Measurements from ENCODE around the gene SEMA3D. TPM values are rescaled to one million over a fixed set of nuclear protein-coding genes. Genes with fewer than 3 reads are reported as not detected.

Gene SEMA3D
- total RNA-seq, 1 donor from 2014 or later = 0.35 TPM

GRCh38 chr7:85186083-85186520 lies 754 bp downstream of the SEMA3D start:
- TF ChIP-seq CTCF (conservative IDR thresholded peaks at IDR 0.05; ENCODE audit: low read depth, low read length) = no peak
- DNase-seq (ENCODE audit: low read depth) = no peak
- peak overlapping the region; percentile 61 for H3K4me3 ChIP-seq (ENCODE audit: low read depth, low read length)

GRCh38 chr7:85185424-85186082 lies 1.3 kb downstream of the SEMA3D start:
- H3K4me3 ChIP-seq (ENCODE audit: low read depth, low read length) = peak overlapping the region; percentile 61
- no peak for DNase-seq (ENCODE audit: low read depth)
- TF ChIP-seq CTCF (conservative IDR thresholded peaks at IDR 0.05; ENCODE audit: low read depth, low read length) = peak; percentile 7

GRCh38 chr7:85184599-85185423 lies 2.0 kb downstream of the SEMA3D start:
- peak overlapping the region; percentile 61 for H3K4me3 ChIP-seq (ENCODE audit: low read depth, low read length)
- TF ChIP-seq CTCF (conservative IDR thresholded peaks at IDR 0.05; ENCODE audit: low read depth, low read length) = no peak
- no peak for DNase-seq (ENCODE audit: low read depth)

GRCh38 chr7:85183296-85183695 lies 3.6 kb downstream of the SEMA3D start:
- DNase-seq (ENCODE audit: low read depth) = no peak
- H3K4me3 ChIP-seq (ENCODE audit: low read depth, low read length) = no peak overlapping the region
- TF ChIP-seq CTCF (conservative IDR thresholded peaks at IDR 0.05; ENCODE audit: low read depth, low read length) = no peak

GRCh38 chr7:85178531-85179298 lies 8.1 kb downstream of the SEMA3D start:
- DNase-seq (ENCODE audit: low read depth) = no peak
- no peak overlapping the region for H3K4me3 ChIP-seq (ENCODE audit: low read depth, low read length)
- TF ChIP-seq CTCF (conservative IDR thresholded peaks at IDR 0.05; ENCODE audit: low read depth, low read length) = no peak

- no peak overlapping the region for H3K4me3 ChIP-seq (ENCODE audit: low read depth, low read length)
- no peak for DNase-seq (ENCODE audit: low read depth)
- TF ChIP-seq CTCF (conservative IDR thresholded peaks at IDR 0.05; ENCODE audit: low read depth, low read length) = no peak
Measured at GRCh38 chr7:85177316-85177715, 9.5 kb downstream of the SEMA3D start.

All from epithelial cell of proximal tubule (primary cell).